MCF 10A (cell line): ENCODE results near the gene CD99. TPM values are rescaled to one million over a fixed set of nuclear protein-coding genes. Genes with fewer than 3 reads are reported as not detected.
"Not testable (repeated sequence)": the region's sequence is repeated elsewhere in the genome, so short reads cannot be mapped to it uniquely, and the experiment has no call there.

Source experiments
- BruUV-seq: library from RNA; stranded (reverse); fragments of 400-500 nt; replicated peaks from 2 replicates; lab custom pipeline; 2021; lab: Mats Ljungman, UMichigan
- CTCF ChIA-PET: fragments of 300-600 bp; sonication (Branson Sonifier 250); formaldehyde crosslinking; extraction: SDS; loops from one replicate; lab custom pipeline; 2021; ENCODE audit warnings: antibody characterized with exemption, inconsistent platforms; lab: Yijun Ruan, JAX
- POLR2A ChIA-PET: fragments of 300-600, 350-650 bp; sonication (Branson Sonifier 250); formaldehyde crosslinking; extraction: SDS; loops from one replicate; lab custom pipeline; 2020; ENCODE audit warnings: antibody characterized with exemption, inconsistent platforms; lab: Yijun Ruan, JAX
- DNase-seq: peaks from one replicate; pipeline ENCODE4 v3.0.0-alpha.2; 2018; ENCODE audit not compliant: unreplicated experiment
- H3K27ac Mint-ChIP-seq: one replicate; pipeline ENCODE4 v1.8.0; 2022; ENCODE audit warnings: mild to moderate bottlenecking, low read depth, mixed read lengths; ENCODE audit not compliant: unreplicated experiment
- H3K27me3 Mint-ChIP-seq: one replicate; pipeline ENCODE4 v1.8.0; 2022; ENCODE audit warnings: mixed read lengths; ENCODE audit not compliant: insufficient read depth, unreplicated experiment
- H3K36me3 Mint-ChIP-seq: one replicate; pipeline ENCODE4 v1.8.0; 2022; ENCODE audit warnings: mild to moderate bottlenecking, moderate library complexity, mixed read lengths; ENCODE audit not compliant: insufficient read depth, unreplicated experiment
- H3K4me1 Mint-ChIP-seq: one replicate; pipeline ENCODE4 v1.8.0; 2022; ENCODE audit warnings: mixed read lengths; ENCODE audit not compliant: insufficient read depth, unreplicated experiment
- H3K4me3 Mint-ChIP-seq: one replicate; pipeline ENCODE4 v1.8.0; 2022; ENCODE audit warnings: mild to moderate bottlenecking, moderate library complexity, mixed read lengths; ENCODE audit not compliant: unreplicated experiment
- H3K9me3 Mint-ChIP-seq: one replicate; pipeline ENCODE4 v1.8.0; 2022; ENCODE audit warnings: mixed read lengths; ENCODE audit not compliant: unreplicated experiment
- CTCF ChIP-seq: fragments of 200-600 bp; IDR thresholded peaks from one replicate; pipeline ENCODE4 v1.8.0; 2022; ENCODE audit warnings: antibody characterized with exemption, mild to moderate bottlenecking; ENCODE audit not compliant: unreplicated experiment
- intact Hi-C: fragments of 100-400 bp; cut with micrococcal nuclease; formaldehyde crosslinking; loops from 2 replicates; pipeline ENCODE4 v1.14.1; 2022
- total RNA-seq: library from RNA; stranded (reverse); gene quantifications from 2 replicates; pipeline ENCODE4 v1.2.3, GENCODE V29; 2022

The CD99 gene
- total RNA-seq, 1 experiment from 2014 or later, result 176 TPM

- no peak for TF ChIP-seq CTCF
- ChIA-PET POLR2A (no interaction called here), CTCF (no interaction called here)
- intact Hi-C loops, result no loop called here
- no TSS peak for BruUV-seq
- Mint-ChIP-seq H3K27me3 (peaks cover 11% of the 10 kb centered on the region), H3K27ac (no peak overlapping the region), H3K4me3 (no peak overlapping the region), H3K36me3 (no peaks in the 10 kb centered on the region), H3K4me1 (no peaks in the 10 kb centered on the region), H3K9me3 (no peaks in the 10 kb centered on the region)
- no peak for DNase-seq
Measured at GRCh38 chrX:2756548-2756947, 65.5 kb downstream of the CD99 start.

- Mint-ChIP-seq H3K36me3 (no peaks in the 10 kb centered on the region), H3K27me3 (peaks cover 11% of the 10 kb centered on the region), H3K27ac (no peak overlapping the region), H3K4me3 (no peak overlapping the region), H3K4me1 (no peaks in the 10 kb centered on the region), H3K9me3 (no peaks in the 10 kb centered on the region)
- BruUV-seq, result no TSS peak
- intact Hi-C loops, result no loop called here
- ChIA-PET POLR2A (no interaction called here), CTCF (no interaction called here)
- no peak for TF ChIP-seq CTCF
- no peak for DNase-seq
Measured at GRCh38 chrX:2761246-2761645, 70.2 kb downstream of the CD99 start.

GRCh38 chrX:2762671-2763070 lies 71.6 kb downstream of the CD99 start:
- H3K36me3 Mint-ChIP-seq, H3K4me3 Mint-ChIP-seq, DNase-seq, H3K4me1 Mint-ChIP-seq, H3K27ac Mint-ChIP-seq, BruUV-seq, POLR2A ChIA-PET, intact Hi-C loops, H3K9me3 Mint-ChIP-seq, CTCF ChIA-PET: not testable (repeated sequence)
- H3K27me3 Mint-ChIP-seq, result peaks cover 11% of the 10 kb centered on the region

DNA sequence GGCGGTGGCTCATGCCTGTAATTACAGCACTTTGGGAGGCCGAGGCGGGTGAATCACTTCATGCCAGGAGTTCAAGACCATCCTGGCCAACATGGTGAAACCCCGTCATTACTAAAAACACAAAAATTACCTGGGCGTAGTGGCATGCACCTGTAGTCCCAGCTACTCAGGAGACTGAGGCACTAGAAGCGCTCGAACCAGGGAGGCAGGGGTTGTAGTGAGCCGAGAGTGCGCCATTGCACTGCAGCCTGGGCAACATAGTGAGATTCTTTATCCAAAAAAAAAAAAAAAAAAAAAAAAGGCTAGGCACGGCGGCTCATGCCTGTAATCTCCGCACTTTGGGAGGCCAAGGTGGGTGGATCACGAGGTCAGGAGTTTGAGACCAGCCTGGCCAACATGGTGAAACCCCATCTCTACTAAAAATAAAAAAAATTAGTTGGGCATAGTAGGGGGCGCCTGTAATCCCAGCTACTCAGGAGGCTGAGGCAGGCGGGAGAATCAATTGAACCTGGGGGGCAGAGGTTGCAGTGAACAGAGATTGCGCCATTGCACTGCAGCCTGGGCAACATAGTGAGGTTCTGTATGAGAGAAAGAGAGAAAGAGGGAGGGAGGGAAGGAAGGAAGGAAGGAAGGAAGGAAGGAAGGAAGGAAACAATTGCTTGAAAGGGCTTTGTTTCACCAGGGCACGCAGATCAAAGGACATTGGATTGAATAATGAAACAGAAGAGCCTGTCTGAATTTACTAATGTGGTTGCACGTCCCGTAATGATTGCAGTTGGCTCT lies 73.9 kb downstream of the CD99 start:
- H3K4me1 Mint-ChIP-seq, H3K27me3 Mint-ChIP-seq, CTCF ChIA-PET, H3K9me3 Mint-ChIP-seq, H3K36me3 Mint-ChIP-seq, H3K27ac Mint-ChIP-seq, POLR2A ChIA-PET, intact Hi-C loops, BruUV-seq, DNase-seq, H3K4me3 Mint-ChIP-seq: not testable (repeated sequence)

DNA sequence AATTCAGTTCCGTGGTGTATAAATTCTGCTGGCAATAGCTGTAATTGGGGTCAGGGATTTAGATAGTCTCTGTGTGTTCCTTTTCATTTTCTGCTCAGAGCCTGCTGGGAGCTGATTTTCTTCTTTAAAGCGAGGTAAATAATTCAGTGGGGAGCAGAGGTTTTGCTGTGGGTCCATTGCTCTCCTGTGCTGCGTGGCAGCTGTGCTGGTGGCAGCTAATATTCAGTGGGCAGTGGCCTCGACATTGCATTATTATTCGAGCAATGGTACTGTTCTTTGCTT lies 74.4 kb downstream of the CD99 start:
- intact Hi-C loops, result no loop called here
- POLR2A ChIA-PET, result no interaction called here
- H3K27ac Mint-ChIP-seq, result no peak overlapping the region
- no peaks in the 10 kb centered on the region for H3K36me3 Mint-ChIP-seq
- no peaks in the 10 kb centered on the region for H3K9me3 Mint-ChIP-seq
- BruUV-seq, result no TSS peak
- H3K27me3 Mint-ChIP-seq, result no peaks in the 10 kb centered on the region
- H3K4me3 Mint-ChIP-seq, result no peak overlapping the region
- no peaks in the 10 kb centered on the region for H3K4me1 Mint-ChIP-seq
- CTCF ChIA-PET, result no interaction called here
- DNase-seq, result no peak
- no peak for TF ChIP-seq CTCF
